ENCODE results near the gene CEP89.
"Not testable (repeated sequence)": the region's sequence is repeated elsewhere in the genome, so short reads cannot be mapped to it uniquely, and the experiment has no call there.

The CEP89 gene

DNA sequence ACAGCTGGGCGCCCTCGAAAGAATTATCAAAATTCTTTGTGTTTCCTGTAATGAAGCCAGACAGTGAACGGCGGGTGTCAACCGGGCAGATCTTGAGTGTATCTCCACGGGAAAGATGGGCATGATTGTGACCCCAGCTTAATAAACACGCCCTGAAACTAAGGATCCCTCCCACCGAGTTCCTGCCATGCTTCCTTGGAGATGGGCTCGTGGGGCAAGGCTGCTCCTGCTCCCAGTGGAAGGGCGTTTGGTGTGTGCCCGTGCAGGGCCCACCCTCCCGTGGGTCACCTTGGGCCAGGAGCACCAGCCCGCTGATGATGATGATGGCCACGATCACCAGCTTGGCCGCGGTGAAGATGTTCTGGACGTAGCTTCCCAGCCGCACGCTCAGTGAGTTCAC is 109.6 kb downstream of the CEP89 start:
- TF ChIP-seq, protein P1, sequence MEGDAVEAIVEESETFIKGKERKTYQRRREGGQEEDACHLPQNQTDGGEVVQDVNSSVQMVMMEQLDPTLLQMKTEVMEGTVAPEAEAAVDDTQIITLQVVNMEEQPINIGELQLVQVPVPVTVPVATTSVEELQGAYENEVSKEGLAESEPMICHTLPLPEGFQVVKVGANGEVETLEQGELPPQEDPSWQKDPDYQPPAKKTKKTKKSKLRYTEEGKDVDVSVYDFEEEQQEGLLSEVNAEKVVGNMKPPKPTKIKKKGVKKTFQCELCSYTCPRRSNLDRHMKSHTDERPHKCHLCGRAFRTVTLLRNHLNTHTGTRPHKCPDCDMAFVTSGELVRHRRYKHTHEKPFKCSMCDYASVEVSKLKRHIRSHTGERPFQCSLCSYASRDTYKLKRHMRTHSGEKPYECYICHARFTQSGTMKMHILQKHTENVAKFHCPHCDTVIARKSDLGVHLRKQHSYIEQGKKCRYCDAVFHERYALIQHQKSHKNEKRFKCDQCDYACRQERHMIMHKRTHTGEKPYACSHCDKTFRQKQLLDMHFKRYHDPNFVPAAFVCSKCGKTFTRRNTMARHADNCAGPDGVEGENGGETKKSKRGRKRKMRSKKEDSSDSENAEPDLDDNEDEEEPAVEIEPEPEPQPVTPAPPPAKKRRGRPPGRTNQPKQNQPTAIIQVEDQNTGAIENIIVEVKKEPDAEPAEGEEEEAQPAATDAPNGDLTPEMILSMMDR (IDR thresholded peaks at IDR 0.05; ENCODE audit: extremely low read depth, insufficient read depth, missing control alignments): no peak
- no peak for DNase-seq (ENCODE audit: low spot score)
- in situ Hi-C loops (cut with MboI; ENCODE audit: low pct_unique_long_range_greater_than_20kb, low sequenced_read_pairs, unreplicated experiment): no loop called here

DNA sequence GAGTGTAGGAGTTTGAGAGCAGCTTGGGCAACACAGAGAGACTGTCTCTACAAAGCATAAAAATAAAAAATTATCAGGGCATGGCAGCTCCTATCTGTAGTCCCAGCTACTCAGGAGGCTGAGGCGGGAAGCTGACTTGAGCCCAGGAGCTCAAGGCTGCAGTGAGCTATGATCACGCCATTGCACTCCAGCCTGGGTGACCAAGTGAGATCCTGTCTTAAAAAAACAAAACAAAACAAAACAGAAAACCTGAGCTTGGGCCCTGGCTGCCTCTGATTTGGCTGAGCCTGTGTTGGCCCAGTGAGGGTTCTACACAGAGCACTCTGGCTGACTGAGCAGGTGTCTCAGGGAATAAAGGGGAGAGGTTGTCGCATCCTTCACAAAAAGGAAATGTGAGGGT is 110.2 kb downstream of the CEP89 start:
- in situ Hi-C loops (cut with MboI; ENCODE audit: low pct_unique_long_range_greater_than_20kb, low sequenced_read_pairs, unreplicated experiment): no loop called here
- TF ChIP-seq, protein P1 (IDR thresholded peaks at IDR 0.05; ENCODE audit: extremely low read depth, insufficient read depth, missing control alignments): no peak
- no peak for DNase-seq (ENCODE audit: low spot score)

DNA sequence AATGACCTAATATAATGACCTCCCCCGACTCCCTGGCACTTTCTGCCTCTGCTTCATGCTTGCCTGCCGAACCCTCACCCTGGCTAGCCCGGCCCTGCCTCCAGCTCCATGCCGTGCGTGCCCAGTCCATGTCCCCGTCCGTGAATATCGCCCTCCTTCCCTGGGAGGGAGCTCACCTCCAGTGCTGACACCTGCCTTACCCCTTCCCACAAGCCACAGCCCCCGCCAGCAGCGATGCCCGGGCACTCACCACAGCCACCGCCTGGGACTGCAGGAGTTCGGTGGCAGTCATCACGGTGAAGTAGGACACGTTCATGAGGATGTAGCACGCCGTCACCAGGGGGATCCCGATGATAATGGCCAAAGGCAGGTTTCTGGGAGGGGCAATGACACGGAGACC is 112.2 kb downstream of the CEP89 start:
- in situ Hi-C loops (cut with MboI; ENCODE audit: low pct_unique_long_range_greater_than_20kb, low sequenced_read_pairs, unreplicated experiment): no loop called here

DNA sequence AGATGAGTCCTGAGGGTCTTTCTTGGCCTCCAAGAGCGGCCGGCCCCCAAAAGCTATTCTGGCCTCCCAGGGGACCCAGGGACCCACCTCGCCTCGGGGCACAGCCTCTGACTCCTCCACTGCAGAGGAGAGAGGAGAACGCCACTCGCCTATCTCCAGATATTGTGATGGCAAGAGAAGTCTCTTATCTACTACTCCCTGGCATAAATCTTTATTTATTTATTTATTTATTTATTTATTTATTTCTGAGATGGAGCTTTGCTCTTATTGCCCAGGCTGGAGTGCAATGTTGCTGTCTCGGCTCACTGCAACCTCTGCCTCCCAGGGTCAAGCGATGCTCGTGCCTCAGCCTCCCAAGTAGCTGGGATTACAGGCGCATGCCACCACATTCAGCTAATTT is 113.2 kb downstream of the CEP89 start:
- TF ChIP-seq, protein P1 (IDR thresholded peaks at IDR 0.05; ENCODE audit: extremely low read depth, insufficient read depth, missing control alignments): no peak
- in situ Hi-C loops (cut with MboI; ENCODE audit: low pct_unique_long_range_greater_than_20kb, low sequenced_read_pairs, unreplicated experiment): no loop called here
- DNase-seq (ENCODE audit: low spot score): no peak

More for the DNA sequence above, 112.2 kb downstream of the CEP89 start:
- TF ChIP-seq, protein P1 (IDR thresholded peaks at IDR 0.05; ENCODE audit: extremely low read depth, insufficient read depth, missing control alignments): no peak
- no peak for DNase-seq (ENCODE audit: low spot score)

DNA sequence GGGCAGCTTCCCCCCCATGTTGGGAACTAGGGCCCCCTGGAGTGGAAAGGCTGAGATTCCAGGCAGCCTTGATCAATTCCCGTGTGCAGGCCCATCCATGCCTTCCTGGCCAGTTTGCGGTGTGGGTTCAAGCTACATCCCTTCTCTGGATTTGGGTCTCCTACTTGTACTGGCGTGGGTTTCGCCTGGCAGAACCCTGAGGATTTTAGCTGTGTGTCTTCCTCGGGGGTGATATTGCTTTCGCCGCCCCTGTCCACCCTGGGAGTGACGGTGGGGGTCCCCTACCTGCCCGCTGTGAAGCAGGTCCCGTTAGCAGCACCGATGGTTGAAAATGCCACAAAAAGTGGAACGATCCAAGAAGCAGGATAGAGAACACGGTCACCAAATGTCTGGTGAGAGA is 113.6 kb downstream of the CEP89 start:
- TF ChIP-seq, protein P1 (IDR thresholded peaks at IDR 0.05; ENCODE audit: extremely low read depth, insufficient read depth, missing control alignments): no peak
- in situ Hi-C loops (cut with MboI; ENCODE audit: low pct_unique_long_range_greater_than_20kb, low sequenced_read_pairs, unreplicated experiment): no loop called here
- no peak for DNase-seq (ENCODE audit: low spot score)

DNA sequence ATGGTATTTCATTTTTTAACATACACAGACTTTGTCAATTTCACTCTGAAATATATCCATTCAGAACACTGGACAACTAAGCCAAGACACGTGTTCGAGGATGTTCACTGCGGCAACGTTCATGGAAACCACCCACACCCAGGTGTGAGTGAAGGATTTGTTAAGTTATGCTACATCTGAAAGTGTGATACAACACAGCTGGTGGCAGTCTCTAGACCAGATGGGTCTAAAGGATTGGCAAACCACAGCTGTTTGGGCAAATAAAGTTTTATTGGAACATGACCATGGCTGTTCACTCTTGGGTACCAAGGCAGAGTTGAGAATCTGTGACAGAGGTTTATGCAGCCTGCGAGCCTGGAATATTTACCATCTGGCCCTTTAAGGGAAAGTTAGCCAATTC is 114.2 kb downstream of the CEP89 start:
- DNase-seq (ENCODE audit: low spot score): no peak
- TF ChIP-seq, protein P1 (IDR thresholded peaks at IDR 0.05; ENCODE audit: extremely low read depth, insufficient read depth, missing control alignments): no peak
- in situ Hi-C loops (cut with MboI; ENCODE audit: low pct_unique_long_range_greater_than_20kb, low sequenced_read_pairs, unreplicated experiment): no loop called here

DNA sequence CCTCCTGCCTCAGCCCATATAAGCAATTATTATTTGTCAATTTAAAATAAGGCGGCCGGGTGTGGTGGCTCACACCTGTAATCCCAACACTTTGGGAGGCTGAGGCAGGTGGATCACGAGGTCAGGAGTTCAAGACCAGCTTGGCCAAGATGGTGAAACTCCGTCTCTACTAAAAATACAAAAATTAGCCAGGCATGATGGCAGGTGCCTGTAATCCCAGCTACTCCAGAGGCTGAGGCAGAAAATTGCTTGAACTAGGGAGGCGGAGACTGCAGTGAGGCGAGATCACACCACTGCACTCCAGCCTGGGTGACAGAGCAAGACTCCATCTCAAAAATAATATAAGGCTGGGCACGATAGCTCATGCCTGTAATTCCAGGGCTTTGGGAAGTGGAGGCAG is 114.9 kb downstream of the CEP89 start:
- DNase-seq (ENCODE audit: low spot score): not testable (repeated sequence)

More for the DNA sequence above, 114.9 kb downstream of the CEP89 start:
- in situ Hi-C loops (cut with MboI; ENCODE audit: low pct_unique_long_range_greater_than_20kb, low sequenced_read_pairs, unreplicated experiment): not testable (repeated sequence)
